ENCODE results near the gene IGSF6. TPM values are rescaled to one million over a fixed set of nuclear protein-coding genes. Genes with fewer than 3 reads are reported as not detected.
"Not testable (repeated sequence)": the region's sequence is repeated elsewhere in the genome, so short reads cannot be mapped to it uniquely, and the experiment has no call there.

Gene IGSF6
- total and polyA plus RNA-seq, 2 donors from 2014 or later: 1.1 to 8.1 TPM

DNA sequence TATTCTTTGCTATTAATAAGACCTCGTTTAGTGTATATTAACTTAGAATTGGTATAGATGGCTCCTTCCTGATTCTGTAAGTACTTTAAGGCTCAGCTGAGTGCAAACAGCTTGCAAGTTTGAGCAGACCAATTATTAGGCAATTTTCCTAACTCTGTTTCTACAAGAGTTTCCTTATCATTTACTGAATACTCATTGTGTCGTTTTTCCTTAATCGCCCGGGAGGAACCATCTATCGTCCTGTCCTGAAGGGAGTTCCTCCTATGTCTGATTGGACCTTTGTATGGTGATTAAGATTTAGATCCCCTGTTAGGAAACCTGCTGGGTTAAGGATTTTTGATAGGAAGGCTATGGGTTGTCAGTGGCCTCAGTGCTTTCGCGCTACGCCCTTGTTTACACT, 21.0 kb downstream of the IGSF6 start:
- DNase-seq; intact Hi-C loops (cut with DNase I); FAIRE-seq; H3K9ac ChIP-seq (ENCODE audit: low read length in 3 of 3); H3K9me3 ChIP-seq (ENCODE audit: control insufficient read depth in 2 of 3, insufficient read depth in 1 of 3, low read length in 3 of 3); H3K27me3 ChIP-seq (ENCODE audit: control insufficient read depth, insufficient read depth, low read length); H3K4me3 ChIP-seq (ENCODE audit: low read length in 3 of 3): not testable (repeated sequence)
- Histone ChIP-seq H3K36me3 (ENCODE audit: control insufficient read depth in 2 of 3, insufficient read depth in 3 of 3, low read length in 3 of 3) (peaks cover 0 to 10% (median 0%) of the 10 kb centered on the region in 3 donors), H3K4me1 (ENCODE audit: control insufficient read depth in 2 of 3, insufficient read depth in 2 of 3, low read depth in 1 of 3, low read length in 3 of 3) (peaks cover 0 to 17% (median 7%) of the 10 kb centered on the region in 3 donors), H3K27ac (ENCODE audit: low read depth in 2 of 2, low read length in 2 of 2) (peak overlapping the region in 1 of 2 donors; percentile 3)

DNA sequence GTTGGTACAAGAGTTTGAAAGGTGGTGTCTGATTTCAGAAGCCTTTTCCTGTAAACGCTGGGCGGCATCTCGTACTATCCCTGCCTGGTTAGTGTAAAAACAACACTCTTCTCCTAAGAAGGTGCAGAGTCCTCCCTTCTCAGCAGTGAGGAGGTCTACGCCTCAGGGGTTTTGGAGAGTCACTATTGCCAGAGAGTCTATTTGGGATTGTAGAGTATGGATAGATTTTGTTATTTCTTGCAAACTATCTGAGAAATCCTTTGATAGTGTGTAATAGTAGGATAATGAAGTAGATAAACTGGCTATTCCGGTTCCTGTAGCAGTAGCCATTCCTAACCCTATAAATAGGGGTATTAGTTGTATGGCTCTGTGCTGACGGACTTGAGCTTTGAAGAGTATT, 21.5 kb downstream of the IGSF6 start:
- intact Hi-C loops (cut with DNase I); H3K27me3 ChIP-seq (ENCODE audit: control insufficient read depth, insufficient read depth, low read length); H3K36me3 ChIP-seq (ENCODE audit: control insufficient read depth in 2 of 3, insufficient read depth in 3 of 3, low read length in 3 of 3); FAIRE-seq; H3K9ac ChIP-seq (ENCODE audit: low read length in 3 of 3); H3K27ac ChIP-seq (ENCODE audit: low read depth in 2 of 2, low read length in 2 of 2); DNase-seq; H3K9me3 ChIP-seq (ENCODE audit: control insufficient read depth in 2 of 3, insufficient read depth in 1 of 3, low read length in 3 of 3); H3K4me3 ChIP-seq (ENCODE audit: low read length in 3 of 3): not testable (repeated sequence)
- peaks cover 0 to 22% (median 12%) of the 10 kb centered on the region in 3 donors for H3K4me1 ChIP-seq (ENCODE audit: control insufficient read depth in 2 of 3, insufficient read depth in 2 of 3, low read depth in 1 of 3, low read length in 3 of 3)

DNA sequence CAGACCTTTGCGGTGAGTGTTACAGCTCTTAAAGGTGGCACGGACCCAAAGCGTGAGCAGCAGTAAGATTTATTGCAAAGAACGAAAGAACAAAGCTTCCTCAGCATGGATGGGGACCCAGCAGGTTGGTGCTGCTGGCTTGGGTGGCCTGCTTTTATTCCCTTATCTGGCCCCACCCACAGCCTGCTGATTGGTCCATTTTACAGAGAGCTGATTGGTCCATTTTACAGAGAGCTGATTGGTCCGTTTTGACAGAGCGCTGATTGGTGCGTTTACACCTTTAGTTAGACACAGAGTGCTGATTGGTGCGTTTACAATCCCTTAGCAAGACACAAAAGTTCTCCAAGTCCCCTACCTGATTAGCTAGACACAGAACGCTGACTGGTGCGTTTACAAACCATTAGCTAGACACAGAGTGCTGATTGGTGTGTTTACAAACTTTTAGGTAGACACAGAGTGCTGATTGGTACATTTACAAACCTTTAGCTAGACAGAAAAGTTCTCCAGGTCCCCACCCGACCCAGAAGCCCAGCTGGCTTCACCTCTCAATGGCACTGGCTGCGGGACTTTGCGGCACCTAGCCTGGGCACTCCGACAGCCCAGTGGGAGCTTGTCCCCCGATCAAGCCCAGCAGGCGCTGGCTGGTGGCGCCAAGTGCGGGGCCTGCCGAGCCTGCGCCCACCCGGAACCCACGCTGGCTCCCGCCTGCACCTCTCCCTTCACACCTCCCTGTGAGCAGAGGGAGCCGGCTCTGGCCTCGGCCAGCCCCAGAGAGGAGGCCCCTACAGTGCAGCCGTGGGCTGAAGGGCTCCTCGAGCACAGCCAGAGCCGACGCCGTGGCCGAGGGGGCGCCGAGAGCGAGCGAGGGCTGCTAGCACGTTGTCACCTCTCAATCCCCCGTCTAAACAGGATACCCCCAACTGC, 22.5 kb downstream of the IGSF6 start:
- H3K4me1 ChIP-seq (ENCODE audit: control insufficient read depth in 2 of 3, insufficient read depth in 2 of 3, low read depth in 1 of 3, low read length in 3 of 3): peaks cover 0 to 23% (median 14%) of the 10 kb centered on the region in 3 donors
- H3K9me3 ChIP-seq (ENCODE audit: control insufficient read depth in 2 of 3, insufficient read depth in 1 of 3, low read length in 3 of 3); H3K27ac ChIP-seq (ENCODE audit: low read depth in 2 of 2, low read length in 2 of 2); H3K9ac ChIP-seq (ENCODE audit: low read length in 3 of 3); H3K36me3 ChIP-seq (ENCODE audit: control insufficient read depth in 2 of 3, insufficient read depth in 3 of 3, low read length in 3 of 3); DNase-seq; intact Hi-C loops (cut with DNase I); H3K27me3 ChIP-seq (ENCODE audit: control insufficient read depth, insufficient read depth, low read length); FAIRE-seq; H3K4me3 ChIP-seq (ENCODE audit: low read length in 3 of 3): not testable (repeated sequence)

GRCh38 chr16:21628772-21629171, 23.6 kb downstream of the IGSF6 start:
- intact Hi-C loops (cut with DNase I): no loop called here
- H3K4me1 ChIP-seq (ENCODE audit: control insufficient read depth in 2 of 3, insufficient read depth in 2 of 3, low read depth in 1 of 3, low read length in 3 of 3): peaks cover 0 to 31% (median 16%) of the 10 kb centered on the region in 3 donors
- no peak overlapping the region for H3K9ac ChIP-seq (ENCODE audit: low read length in 3 of 3)
- no peak for TF ChIP-seq CTCF (IDR thresholded peaks at IDR 0.05; ENCODE audit: borderline replicate concordance, extremely low read depth, insufficient read depth)
- H3K36me3 ChIP-seq (ENCODE audit: control insufficient read depth in 2 of 3, insufficient read depth in 3 of 3, low read length in 3 of 3): no peaks in the 10 kb centered on the region
- H3K27me3 ChIP-seq (ENCODE audit: control insufficient read depth, insufficient read depth, low read length): no peaks in the 10 kb centered on the region
- no peak for FAIRE-seq
- DNase-seq: no peak
- no peak overlapping the region for H3K4me3 ChIP-seq (ENCODE audit: low read length in 3 of 3)
- no peaks in the 10 kb centered on the region for H3K9me3 ChIP-seq (ENCODE audit: control insufficient read depth in 2 of 3, insufficient read depth in 1 of 3, low read length in 3 of 3)
- no peak overlapping the region for H3K27ac ChIP-seq (ENCODE audit: low read depth in 2 of 2, low read length in 2 of 2)

DNA sequence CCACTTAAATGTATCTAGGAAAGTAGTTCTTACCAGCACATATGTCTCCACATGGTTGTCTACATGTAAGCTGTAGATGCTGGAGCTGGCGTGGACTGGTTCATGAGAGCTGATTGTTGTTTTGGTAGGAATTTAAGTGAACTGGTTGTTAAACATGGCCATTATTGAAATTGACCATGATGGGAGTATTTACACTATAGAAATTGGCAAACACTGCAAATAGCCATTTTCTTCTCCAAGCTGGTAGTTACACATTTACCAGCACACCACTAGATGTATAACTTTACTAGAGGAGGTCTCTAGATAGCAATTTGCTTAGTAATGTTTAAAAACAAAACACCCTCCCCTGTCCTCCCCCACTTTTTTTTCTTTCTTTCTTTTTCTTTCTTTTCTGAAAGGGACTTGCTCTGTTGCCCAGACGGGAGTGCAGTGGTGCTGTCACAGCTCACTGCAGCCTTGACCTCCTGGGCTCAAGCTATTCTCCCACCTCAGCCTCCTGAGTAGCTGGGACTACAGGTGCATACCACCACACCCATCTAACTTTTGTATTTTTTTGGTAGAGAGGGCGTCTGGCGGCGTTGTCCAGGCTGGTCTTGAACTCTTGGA, 24.2 kb downstream of the IGSF6 start:
- no peak for FAIRE-seq
- intact Hi-C loops (cut with DNase I): no loop called here
- H3K36me3 ChIP-seq (ENCODE audit: control insufficient read depth in 2 of 3, insufficient read depth in 3 of 3, low read length in 3 of 3): no peaks in the 10 kb centered on the region

More for the DNA sequence above, 24.2 kb downstream of the IGSF6 start:
- Histone ChIP-seq H3K9ac (ENCODE audit: low read length in 3 of 3) (no peak overlapping the region), H3K4me3 (ENCODE audit: low read length in 3 of 3) (no peak overlapping the region), H3K4me1 (ENCODE audit: control insufficient read depth in 2 of 3, insufficient read depth in 2 of 3, low read depth in 1 of 3, low read length in 3 of 3) (peaks cover 0 to 31% (median 16%) of the 10 kb centered on the region in 3 donors), H3K27me3 (ENCODE audit: control insufficient read depth, insufficient read depth, low read length) (no peaks in the 10 kb centered on the region), H3K27ac (ENCODE audit: low read depth in 2 of 2, low read length in 2 of 2) (no peak overlapping the region), H3K9me3 (ENCODE audit: control insufficient read depth in 2 of 3, insufficient read depth in 1 of 3, low read length in 3 of 3) (no peaks in the 10 kb centered on the region)
- TF ChIP-seq CTCF (IDR thresholded peaks at IDR 0.05; ENCODE audit: borderline replicate concordance, extremely low read depth, insufficient read depth): no peak
- DNase-seq: no peak
